H54 (cell line): Measurements from ENCODE around the gene RAB11FIP3.

ENCODE experiments used
- DNase-seq: peaks from one replicate; pipeline ENCODE4 v3.0.0; 2011; ENCODE audit warnings: low spot score, mixed read lengths; ENCODE audit not compliant: insufficient read length
- FAIRE-seq: peaks from 3 replicates; lab custom pipeline; 2011; peaks lifted over from hg19 to GRCh38; lab: Jason Lieb, UNC
- POLR2A ChIP-seq: IDR thresholded peaks from 2 replicates; pipeline ENCODE4 v1.6.1; 2011; ENCODE audit warnings: low read depth, mild to moderate bottlenecking, low read length

RAB11FIP3 gene

DNA sequence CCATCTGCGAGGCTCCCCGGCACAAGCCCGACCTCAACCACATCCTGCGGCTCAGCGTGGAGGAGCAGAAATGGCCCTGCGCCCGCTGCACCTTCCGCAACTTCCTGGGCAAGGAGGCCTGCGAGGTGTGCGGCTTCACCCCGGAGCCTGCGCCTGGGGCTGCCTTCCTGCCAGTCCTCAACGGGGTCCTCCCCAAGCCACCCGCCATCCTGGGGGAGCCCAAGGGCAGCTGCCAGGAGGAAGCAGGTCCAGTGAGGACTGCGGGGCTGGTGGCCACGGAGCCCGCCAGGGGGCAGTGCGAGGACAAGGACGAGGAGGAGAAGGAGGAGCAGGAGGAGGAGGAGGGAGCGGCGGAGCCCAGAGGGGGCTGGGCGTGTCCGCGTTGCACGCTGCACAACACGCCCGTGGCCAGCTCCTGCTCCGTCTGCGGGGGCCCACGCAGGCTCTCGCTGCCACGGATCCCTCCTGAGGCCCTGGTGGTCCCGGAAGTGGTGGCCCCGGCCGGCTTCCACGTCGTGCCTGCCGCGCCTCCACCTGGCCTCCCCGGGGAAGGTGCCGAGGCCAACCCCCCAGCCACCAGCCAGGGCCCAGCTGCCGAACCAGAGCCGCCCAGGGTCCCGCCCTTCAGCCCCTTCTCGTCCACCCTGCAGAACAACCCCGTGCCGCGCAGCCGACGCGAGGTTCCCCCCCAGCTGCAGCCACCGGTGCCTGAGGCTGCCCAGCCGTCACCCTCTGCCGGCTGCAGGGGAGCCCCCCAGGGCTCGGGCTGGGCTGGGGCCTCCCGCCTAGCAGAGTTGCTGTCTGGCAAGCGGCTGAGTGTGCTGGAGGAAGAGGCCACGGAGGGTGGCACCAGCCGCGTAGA is 121.7 kb downstream of the RAB11FIP3 start:
- DNase-seq (no peak), FAIRE-seq (no peak)
- TF ChIP-seq POLR2A, result no peak

DNA sequence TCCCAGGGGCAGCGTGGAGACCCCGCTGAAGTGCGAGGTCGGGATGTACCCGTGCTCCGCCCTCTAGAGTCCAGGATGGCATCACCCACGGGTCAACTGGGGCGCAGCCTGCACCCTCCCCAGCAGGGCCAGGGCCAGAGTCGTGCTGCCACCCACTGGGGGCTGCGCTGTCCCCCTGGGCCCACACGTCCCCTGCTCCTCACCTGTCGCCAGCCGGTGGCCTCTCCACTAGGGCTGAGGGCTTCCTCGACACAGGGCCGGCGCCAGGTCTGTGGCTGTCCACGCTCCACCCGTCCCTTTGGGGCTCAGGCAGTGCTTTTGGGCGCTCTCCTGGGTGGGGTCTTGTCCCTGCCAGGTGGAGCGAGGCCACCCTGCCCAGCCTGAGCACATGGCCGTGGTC is 123.1 kb downstream of the RAB11FIP3 start:
- no peak for TF ChIP-seq POLR2A
- DNase-seq (no peak), FAIRE-seq (no peak)

DNA sequence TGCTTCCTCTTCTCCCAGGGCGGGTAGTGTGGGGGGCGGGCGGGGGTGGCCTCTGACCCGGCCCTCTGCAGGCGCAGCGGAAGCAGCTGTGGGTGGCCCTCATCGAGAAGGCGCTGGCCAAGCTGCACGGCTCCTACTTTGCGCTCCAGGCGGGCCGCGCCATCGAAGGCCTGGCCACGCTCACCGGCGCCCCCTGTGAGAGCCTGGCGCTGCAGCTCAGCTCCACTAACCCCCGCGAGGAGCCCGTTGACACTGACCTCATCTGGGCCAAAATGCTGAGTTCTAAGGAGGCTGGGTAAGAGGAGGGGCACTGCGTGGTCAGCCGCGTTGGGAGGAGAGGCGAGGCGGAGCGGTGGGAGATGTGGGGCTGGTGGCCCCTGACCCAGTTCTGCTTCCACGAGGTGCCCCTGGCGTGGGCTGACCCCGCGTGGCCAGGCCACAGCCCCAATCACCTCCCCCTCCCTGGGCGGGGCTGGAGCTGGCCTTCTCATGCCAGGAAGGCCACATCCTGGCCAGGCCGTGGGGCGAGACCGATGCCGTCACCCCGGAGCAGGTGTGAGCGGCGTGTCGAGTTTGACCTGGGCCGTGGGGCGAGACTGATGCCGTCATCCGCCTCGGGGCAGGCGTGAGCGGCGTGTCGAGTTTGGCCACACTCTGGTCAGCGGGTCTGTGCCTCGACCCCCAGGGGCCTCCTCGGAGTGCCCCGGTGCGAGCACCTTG is 124.3 kb downstream of the RAB11FIP3 start:
- DNase-seq, result no peak
- TF ChIP-seq POLR2A, result no peak
- no peak for FAIRE-seq

DNA sequence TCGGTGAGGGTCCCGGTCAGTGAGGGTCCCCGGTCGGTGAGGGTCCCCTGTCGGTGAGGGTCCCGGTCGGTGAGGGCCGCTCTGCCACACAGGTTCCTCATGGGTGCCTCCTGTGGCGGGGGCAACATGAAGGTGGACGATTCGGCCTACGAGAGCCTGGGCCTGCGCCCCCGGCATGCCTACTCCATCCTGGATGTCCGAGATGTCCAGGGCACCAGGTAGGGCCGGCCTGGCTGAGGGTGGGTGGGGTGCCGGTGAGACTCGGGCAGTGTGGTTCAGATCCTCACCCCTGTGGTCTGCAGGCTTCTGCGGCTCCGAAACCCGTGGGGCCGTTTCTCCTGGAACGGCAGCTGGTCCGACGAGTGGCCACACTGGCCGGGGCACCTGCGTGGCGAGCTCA is 125.8 kb downstream of the RAB11FIP3 start:
- FAIRE-seq, result no peak
- DNase-seq, result no peak
- TF ChIP-seq POLR2A, result no peak

DNA sequence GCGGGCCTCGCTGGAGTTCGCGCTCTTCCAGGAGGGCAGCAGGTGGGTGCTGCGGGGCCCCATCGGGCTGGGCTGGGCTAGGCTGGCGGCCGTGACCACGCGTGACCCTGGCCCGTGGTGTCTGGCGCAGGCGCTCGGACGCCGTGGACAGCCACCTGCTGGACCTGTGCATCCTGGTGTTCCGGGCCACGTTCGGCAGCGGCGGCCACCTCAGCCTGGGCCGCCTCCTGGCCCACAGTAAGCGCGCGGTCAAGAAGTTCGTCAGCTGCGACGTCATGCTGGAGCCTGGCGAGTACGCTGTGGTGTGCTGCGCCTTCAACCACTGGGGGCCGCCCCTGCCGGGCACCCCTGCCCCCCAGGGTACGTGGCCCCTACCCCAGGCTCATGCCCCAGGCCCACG is 126.7 kb downstream of the RAB11FIP3 start:
- no peak for DNase-seq
- no peak for FAIRE-seq
- no peak for TF ChIP-seq POLR2A

DNA sequence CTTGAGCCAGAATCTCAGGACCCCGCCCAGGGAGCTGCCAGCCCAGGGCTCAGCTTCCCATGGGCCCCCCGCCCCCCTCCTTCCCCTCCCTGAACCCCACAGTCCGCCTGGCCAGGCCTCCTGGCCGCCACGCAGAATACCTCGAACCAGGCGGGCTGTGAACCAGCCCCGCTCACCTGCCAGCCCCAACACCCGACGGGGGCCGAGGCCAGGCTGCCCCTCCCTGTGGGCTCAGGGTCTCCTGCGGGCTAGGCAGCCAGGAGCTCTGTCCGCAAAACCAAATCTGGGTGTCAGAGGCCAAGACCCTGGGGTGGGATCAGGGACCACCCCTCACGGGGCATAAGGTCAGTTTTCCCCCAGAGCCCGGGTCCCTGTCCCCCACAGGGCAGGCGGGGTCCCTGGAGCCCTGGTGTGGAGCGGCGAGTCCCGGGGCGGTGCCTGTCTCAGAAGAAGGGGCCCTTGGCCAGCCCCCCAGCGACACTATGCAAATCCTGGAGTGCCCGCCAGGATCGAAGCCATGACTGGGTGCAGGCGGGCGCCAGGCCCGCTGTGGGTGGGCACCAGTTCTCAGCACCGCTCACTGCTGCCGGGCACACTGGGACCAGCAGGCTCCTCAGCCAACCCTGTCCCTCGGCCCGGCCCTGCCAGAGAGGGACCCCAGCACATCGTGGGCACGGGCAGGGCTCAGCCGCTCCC is 128.3 kb downstream of the RAB11FIP3 start:
- FAIRE-seq, result no peak
- no peak for DNase-seq

DNA sequence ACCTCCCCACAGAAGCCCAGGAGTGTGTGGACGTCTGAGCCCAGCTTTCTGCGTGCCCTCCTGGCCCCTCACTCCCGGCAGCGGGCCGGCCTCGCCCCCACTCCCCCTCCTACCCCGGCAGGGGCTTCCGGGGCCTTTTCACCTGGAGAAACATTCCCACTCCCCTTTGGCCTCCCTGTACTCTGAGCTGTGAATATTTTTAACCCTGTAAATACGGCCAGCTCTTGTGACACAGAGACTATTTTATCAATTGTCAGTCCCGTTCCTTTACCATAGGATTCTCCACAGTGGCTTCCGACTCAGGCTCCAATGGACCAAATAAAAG is 128.8 kb downstream of the RAB11FIP3 start:
- TF ChIP-seq POLR2A, result no peak
- no peak for DNase-seq
- peak; percentile 83 for FAIRE-seq

More for the DNA sequence above, 128.3 kb downstream of the RAB11FIP3 start:
- TF ChIP-seq POLR2A, result no peak

DNA sequence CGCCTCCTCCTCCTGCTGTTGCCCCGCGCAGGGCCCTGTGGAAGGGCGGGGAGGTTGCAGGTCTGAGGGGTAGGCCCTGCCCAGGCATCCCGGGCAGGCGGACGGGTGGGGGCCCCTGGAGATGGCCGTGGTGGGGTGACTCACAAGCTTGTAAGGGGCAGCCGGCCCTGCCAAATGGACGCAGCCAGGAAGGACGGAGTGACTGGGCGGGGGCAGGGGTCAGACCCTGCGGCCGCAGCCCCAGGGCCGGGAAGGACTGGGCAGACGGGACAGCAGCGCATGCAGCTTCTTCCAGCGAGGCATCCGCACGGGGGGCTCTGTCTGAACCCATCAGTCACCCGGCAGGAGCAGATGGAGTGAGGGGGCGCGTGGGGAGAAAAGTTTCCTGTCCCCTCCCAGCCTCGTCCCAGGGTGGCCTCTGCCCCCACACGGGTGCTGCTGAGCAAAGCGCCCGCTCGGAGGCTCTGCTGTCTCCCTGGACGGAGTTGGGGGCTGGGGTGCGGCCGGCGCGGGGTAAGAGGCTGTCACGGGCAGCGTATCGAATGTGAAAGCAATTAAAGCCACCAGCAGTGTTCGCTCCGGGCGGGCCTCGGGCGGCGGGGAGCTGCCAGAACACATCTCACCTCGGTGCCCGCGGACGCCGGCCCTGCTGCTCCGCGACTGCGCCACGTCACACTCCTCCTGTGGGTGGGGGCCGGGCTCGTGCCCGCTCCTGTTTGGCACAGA is 129.4 kb downstream of the RAB11FIP3 start:
- DNase-seq (peak; percentile 100), FAIRE-seq (no peak)
- TF ChIP-seq POLR2A, result no peak

DNA sequence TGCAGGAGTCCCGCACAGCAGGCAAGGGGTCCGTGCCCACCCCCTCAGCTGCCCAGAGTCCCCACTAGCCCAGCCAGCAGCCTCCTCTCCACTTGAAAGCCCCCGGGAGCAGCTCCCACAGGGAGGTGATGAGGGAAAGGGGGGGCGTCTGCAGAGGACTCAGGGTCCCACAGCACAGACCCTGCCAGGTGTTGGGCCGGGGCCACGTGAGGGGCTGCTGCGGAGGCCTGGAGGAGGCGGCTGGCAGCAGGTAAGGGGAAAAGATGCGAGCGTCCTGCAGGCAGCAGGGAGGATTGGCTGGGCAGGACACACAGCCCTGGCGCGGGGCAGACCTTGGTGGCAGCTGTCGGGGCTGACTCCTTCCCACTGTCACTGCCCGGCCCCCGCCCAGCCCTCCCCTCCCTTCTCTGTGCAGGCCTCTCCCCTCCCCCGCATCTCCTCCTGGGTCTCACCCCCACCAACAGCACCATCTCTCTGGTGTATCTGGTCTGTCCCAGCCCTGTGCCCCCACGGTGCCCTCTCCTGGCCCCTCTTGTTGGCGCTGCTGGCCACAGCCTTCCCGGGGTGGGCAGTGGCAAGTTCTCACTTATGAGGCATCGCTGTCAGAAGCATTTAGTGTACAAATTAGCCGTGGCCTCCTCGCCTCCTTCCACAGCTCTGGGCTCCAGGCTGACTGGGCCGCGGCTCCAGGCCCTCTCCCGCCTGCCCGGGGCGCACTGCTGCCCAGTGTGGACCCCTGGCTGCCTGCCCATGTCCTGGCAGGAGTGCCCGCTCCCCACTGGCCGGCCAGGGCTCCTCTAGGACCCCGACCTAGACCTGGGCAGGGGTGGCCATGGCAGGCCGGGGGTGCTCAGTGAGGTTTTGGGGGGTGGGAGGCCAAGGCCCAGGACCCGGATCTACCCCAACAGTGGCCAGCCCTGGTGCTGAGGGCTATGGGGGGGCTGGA is 130.4 kb downstream of the RAB11FIP3 start:
- DNase-seq, result no peak
- no peak for TF ChIP-seq POLR2A
- FAIRE-seq, result no peak

DNA sequence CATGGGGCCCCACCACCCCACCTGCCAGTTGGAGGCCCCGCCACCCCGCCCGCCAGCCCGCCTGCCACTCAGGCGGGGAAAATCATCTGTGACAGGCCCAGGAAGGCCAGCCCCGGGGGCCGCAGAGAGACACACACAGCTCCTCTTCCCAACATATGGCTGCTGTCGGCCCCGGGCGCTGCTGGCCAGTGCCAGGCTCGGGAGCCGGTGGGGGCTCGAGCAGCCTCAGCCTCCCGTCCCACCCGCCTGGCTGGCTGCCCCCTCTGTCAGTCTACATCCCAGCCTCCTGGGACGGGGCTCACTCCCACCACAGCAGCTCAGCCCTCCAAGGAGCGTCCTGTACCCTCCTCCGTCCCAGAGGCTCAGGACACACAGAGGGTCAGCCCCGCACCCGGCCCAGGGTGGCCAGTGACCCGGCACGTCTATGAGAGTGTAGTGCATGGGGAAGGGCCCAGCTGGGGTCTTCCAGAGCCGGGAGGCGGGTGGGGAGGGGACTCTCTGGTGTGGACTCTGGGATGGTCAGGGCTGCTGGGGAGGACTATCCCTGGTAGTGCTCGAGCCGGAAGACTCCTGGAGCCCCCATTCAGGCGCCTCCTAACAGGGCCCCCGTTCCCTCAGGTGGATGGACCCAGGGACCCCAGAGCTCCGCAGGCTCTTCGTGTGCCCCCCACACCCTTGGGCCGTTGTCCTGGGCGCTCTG is 131.2 kb downstream of the RAB11FIP3 start:
- DNase-seq, result no peak
- TF ChIP-seq POLR2A, result no peak
- FAIRE-seq, result no peak

DNA sequence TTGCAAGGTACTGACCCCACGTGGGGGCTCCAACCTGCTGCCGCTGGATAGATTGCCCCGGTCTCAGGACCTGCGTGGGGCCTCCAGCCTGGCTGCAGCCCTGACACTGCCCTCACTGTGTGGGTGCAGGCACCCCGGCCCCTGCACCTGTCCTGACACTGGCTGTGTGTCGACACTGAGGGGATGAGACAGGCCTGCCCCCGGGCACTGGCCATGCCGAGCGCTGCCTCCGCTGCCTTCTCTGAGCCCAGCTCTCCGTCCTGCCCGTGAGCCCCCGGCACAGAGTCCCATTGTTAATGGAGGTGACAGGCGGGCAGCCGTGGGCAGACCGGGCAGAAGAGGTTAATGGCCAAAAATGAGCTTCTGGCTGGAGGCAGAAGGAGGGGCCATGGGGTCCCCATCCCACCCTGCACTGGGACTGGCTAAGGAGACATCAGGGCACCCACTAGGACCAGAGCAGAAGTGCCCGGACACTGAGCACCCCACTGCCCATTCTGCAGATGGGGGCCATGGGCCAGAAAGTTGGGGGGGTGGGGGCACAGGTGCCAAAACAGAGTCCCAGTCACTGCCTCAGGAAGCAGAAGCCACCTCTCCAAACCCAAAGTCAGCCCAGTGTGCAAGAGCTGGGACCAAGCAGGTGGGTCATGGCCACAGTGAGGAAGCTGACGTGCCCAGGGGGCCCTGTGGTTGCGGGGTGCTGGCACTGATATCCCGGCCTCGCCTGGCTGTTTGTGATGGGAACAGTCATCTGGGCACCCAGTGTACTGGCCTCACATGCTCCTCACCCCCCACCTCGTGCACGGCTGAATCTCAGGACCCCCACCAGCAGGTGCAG is 132.2 kb downstream of the RAB11FIP3 start:
- TF ChIP-seq POLR2A, result no peak
- FAIRE-seq (no peak), DNase-seq (no peak)
